Activated naive CD4-positive, alpha-beta T cell treated with anti-CD3 and anti-CD28 coated beads, Interleukin-2, amount 50 U/mL, for 72 hours (primary cell): ENCODE measurements around the gene CNTNAP2. TPM values are rescaled to one million over a fixed set of nuclear protein-coding genes. Genes with fewer than 3 reads are reported as not detected.
"Not testable (repeated sequence)": the region's sequence is repeated elsewhere in the genome, so short reads cannot be mapped to it uniquely, and the experiment has no call there.

Experiments used
- ATAC-seq, 2 donors: fragments of 150-1000 bp; cut with Tn5 transposase; 2 replicates each; pipeline ENCODE4 v1.10.0; 2021; ENCODE audit warnings: mild to moderate bottlenecking in 2 of 2, moderate library complexity in 2 of 2
- DNase-seq, 2 donors: peaks; one replicate each; pipeline ENCODE4 v3.0.0; 2021 to 2022; ENCODE audit warnings: low spot score in 2 of 2
- H3K27ac Mint-ChIP-seq, 2 donors: one replicate each; pipeline ENCODE4 v1.8.0; 2022; ENCODE audit warnings: mild to moderate bottlenecking in 2 of 2, mixed read lengths in 2 of 2
- H3K36me3 Mint-ChIP-seq, 2 donors: one replicate each; pipeline ENCODE4 v1.8.0; 2022; ENCODE audit warnings: mixed read lengths in 2 of 2
- H3K9me3 Mint-ChIP-seq, 2 donors: one replicate each; pipeline ENCODE4 v1.8.0; 2022; ENCODE audit warnings: mixed read lengths in 2 of 2
- total RNA-seq, 2 donors: library from RNA; stranded (reverse); gene quantifications; one replicate each; pipeline ENCODE4 v1.2.3, GENCODE V29; 2022

Gene CNTNAP2
- total RNA-seq, 2 donors from 2014 or later, result not detected

GRCh38 chr7:148395990-148396716 is 2279.6 kb downstream of the CNTNAP2 start:
- no peak for ATAC-seq
- Mint-ChIP-seq H3K9me3 (no peaks in the 10 kb centered on the region), H3K36me3 (no peaks in the 10 kb centered on the region)

DNA sequence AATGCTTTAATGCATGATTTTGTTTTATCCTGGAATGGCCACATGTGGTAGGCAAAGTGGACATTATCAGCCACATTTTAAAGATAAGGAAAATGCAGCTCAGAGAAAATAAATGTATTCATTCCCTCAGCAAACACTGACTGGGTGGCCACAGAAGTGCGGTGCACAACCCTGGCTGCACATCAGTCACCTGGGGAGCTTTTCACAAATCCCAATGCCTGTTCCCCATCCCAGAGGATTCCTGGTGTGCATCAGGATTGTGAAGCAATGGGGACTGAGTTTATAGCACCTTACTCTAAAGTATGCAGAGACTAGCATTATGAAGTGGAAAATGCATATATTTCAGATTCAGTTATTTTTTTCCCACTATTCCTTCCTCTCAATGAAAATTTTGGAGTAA is 2280.5 kb downstream of the CNTNAP2 start:
- no peak overlapping the region for H3K27ac Mint-ChIP-seq
- DNase-seq (no peak), ATAC-seq (no peak)
- no peaks in the 10 kb centered on the region for H3K9me3 Mint-ChIP-seq
- no peaks in the 10 kb centered on the region for H3K36me3 Mint-ChIP-seq

More at GRCh38 chr7:148395990-148396716, 2279.6 kb downstream of the CNTNAP2 start:
- no peak overlapping the region for H3K27ac Mint-ChIP-seq
- DNase-seq, result no peak

DNA sequence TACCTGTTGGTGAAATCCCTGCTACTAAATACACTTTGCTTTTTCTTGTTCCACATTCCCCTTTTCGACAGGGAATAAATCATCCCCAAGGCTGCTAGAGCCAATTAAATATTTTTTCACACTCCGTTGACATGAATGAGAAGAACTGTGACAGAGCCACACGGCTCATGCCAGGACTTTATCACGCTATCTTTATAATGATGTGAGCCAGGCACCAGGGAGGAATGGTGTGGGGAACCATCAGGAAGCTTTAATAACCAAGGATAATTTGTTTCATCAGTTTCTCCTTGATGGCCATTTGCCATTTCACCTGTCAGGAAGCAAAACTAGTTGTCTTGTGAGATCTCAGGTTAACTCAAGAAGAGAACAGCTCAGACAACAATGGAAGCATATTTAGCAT is 2280.9 kb downstream of the CNTNAP2 start:
- DNase-seq (no peak), ATAC-seq (no peak)
- no peaks in the 10 kb centered on the region for H3K36me3 Mint-ChIP-seq
- no peak overlapping the region for H3K27ac Mint-ChIP-seq
- no peaks in the 10 kb centered on the region for H3K9me3 Mint-ChIP-seq

GRCh38 chr7:148397985-148398384 is 2281.4 kb downstream of the CNTNAP2 start:
- H3K9me3 Mint-ChIP-seq, result no peaks in the 10 kb centered on the region
- no peak overlapping the region for H3K27ac Mint-ChIP-seq
- ATAC-seq (no peak), DNase-seq (no peak)
- H3K36me3 Mint-ChIP-seq, result no peaks in the 10 kb centered on the region

DNA sequence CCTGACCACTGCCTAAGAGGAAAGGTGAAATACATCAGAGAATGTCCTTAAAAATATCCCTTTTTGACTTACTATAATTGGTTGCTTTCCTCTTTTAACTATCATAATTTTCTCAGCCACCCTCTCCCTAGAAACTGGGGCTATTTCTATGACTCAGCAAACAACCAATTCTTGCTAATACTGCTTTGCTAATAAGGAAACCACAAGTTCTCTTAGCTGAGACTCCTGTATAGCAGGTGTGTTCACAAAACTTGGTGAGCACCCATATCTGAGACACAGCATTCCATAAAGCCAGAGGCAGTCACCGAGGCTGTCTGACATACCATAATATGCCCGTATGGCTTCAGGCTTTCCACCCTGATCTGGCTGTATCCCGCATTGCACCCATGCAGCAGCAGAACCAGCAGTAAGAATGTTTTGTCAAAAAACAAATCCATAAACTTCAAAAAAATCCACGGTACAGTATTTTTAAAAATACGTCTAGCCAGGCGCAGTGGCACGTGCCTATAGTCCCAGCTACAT is 2282.3 kb downstream of the CNTNAP2 start:
- ATAC-seq, result no peak
- H3K9me3 Mint-ChIP-seq, result no peaks in the 10 kb centered on the region
- no peaks in the 10 kb centered on the region for H3K36me3 Mint-ChIP-seq
- no peak overlapping the region for H3K27ac Mint-ChIP-seq
- no peak for DNase-seq

GRCh38 chr7:148400101-148400500 is 2283.5 kb downstream of the CNTNAP2 start:
- no peak overlapping the region for H3K27ac Mint-ChIP-seq
- no peaks in the 10 kb centered on the region for H3K9me3 Mint-ChIP-seq
- ATAC-seq, result no peak
- H3K36me3 Mint-ChIP-seq, result no peaks in the 10 kb centered on the region
- no peak for DNase-seq

DNA sequence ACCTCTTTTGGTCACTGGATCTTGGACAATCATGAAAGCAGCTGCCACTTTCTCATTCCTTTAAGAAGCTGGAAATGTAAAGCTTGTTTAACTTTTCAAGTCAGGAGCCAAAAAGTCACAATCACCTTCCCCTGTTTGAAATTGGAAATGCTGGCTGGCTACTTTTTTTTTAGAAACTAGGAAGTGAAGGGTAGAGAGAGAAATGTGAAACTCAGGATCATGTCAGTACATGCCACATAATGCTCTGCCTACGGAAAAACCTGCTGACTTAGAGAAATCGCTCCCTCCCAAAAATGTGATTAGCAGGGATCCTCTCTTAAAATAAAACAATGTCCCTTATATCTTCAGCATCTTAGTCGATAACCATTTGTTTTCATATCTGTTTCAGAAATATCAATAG is 2285.6 kb downstream of the CNTNAP2 start:
- H3K27ac Mint-ChIP-seq, result no peak overlapping the region
- no peak for ATAC-seq
- H3K36me3 Mint-ChIP-seq, result no peaks in the 10 kb centered on the region

DNA sequence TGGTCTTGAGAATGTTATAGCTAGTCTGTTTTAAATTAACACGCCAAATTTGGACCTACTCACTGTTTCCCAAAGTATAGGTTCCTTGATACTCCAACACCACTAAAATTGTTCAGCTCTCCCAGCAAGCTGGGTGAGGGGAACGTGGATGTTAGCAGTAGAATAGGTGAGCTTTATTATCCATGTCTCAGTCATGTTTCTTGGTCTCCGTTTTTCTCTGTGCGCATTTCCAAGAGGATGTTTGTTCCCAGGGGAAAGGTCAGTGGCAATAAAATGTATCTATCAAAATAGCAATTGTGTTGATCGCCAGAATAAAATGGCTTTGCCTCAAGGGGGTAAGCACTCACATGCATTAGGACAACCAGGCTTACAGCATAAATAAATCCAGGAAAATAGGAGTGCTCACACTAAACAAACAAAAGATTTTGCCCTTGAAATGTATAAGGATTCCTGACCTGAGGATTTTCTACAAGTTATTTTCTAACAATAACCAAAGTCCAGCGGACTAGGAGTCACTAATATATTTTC is 2286.9 kb downstream of the CNTNAP2 start:
- ATAC-seq (no peak), DNase-seq (no peak)
- Mint-ChIP-seq H3K36me3 (no peaks in the 10 kb centered on the region), H3K27ac (no peak overlapping the region), H3K9me3 (no peaks in the 10 kb centered on the region)

More for the DNA sequence above, 2285.6 kb downstream of the CNTNAP2 start:
- H3K9me3 Mint-ChIP-seq, result no peaks in the 10 kb centered on the region
- DNase-seq, result no peak

- no peaks in the 10 kb centered on the region for H3K36me3 Mint-ChIP-seq
- H3K27ac Mint-ChIP-seq, result no peak overlapping the region
- H3K9me3 Mint-ChIP-seq, result no peaks in the 10 kb centered on the region
- DNase-seq (no peak), ATAC-seq (no peak)
These were observed 2291.7 kb downstream of the CNTNAP2 start for GRCh38 chr7:148408307-148408706.

DNA sequence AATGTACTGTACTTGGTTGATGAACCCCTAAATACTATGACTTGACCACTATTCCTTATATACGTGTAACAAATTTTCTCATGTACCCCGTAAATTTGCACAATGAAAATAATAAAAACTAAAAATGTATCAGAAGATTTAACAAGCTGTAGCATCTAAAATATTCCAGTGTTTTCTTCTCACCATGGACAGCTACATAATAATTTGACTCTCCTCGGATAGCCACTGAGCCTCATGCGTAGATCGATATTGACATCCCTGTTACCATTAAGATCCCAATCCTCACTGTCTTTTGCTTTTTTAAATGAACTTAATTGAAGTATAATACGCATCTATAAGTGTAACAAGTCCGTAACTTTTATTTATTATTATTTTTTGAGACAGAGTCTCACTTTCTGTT is 2294.3 kb downstream of the CNTNAP2 start:
- DNase-seq (no peak), ATAC-seq (no peak)
- Mint-ChIP-seq H3K36me3 (no peaks in the 10 kb centered on the region), H3K27ac (no peak overlapping the region), H3K9me3 (no peaks in the 10 kb centered on the region)

GRCh38 chr7:148412691-148413090 is 2296.1 kb downstream of the CNTNAP2 start:
- ATAC-seq (no peak), DNase-seq (no peak)
- Mint-ChIP-seq H3K36me3 (no peaks in the 10 kb centered on the region), H3K9me3 (no peaks in the 10 kb centered on the region), H3K27ac (no peak overlapping the region)

DNA sequence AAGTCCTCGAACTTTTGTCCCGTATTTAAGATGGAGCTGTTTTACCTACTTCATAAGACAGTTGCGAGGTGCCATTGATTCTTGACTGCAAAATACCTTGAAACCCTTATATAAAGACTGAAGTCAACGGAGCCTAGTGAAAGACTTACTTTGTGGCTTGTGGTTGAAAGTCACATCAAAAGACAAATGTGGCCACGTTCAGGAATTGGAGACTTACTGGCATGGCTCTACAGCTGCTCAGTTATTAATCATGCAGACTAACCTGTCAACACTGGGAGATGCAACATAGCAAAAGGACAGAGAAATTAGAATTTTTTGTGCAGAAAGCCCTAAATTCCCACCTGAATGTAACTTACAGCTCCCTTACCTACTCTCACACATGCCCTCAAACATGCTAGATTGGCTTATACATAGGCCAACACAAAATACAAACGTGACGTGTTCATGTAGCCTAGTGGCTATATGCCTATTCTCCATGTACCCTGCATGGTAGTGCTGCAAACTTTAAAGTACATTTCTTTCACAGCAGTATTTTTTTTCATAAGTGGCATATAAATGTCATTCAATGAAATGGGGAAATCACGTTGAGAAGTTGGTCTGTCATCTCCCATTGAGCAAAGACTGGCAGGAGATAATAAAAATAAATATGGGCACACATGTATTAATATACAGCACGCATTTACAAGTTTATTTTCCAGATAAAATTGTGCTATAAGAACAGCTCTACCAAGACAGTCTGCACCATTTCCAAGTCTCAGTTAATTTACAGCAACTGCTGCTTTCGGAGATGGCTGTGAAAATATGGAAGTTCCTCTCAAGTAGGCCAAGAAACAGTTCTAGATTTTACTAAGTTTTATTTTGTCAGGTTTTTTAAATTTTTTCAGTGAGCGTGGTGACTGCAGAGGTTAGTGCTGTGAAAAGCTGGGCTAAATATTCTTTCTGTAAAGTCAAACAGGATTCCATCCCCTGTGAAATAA is 2303.5 kb downstream of the CNTNAP2 start:
- Mint-ChIP-seq H3K9me3 (peaks cover 0 to 11% of the 10 kb centered on the region in 2 donors), H3K27ac (no peak overlapping the region), H3K36me3 (peaks cover 7 to 8% of the 10 kb centered on the region in 2 donors)
- peak; percentile 41 to 98 for ATAC-seq
- peak in 1 of 2 donors; percentile 12 for DNase-seq

- DNase-seq, result no peak
- H3K36me3 Mint-ChIP-seq, result peaks cover 7 to 8% of the 10 kb centered on the region in 2 donors
- no peak overlapping the region for H3K27ac Mint-ChIP-seq
- H3K9me3 Mint-ChIP-seq, result peaks cover 0 to 11% of the 10 kb centered on the region in 2 donors
- no peak for ATAC-seq
These were observed 2305.4 kb downstream of the CNTNAP2 start for GRCh38 chr7:148422030-148422429.

DNA sequence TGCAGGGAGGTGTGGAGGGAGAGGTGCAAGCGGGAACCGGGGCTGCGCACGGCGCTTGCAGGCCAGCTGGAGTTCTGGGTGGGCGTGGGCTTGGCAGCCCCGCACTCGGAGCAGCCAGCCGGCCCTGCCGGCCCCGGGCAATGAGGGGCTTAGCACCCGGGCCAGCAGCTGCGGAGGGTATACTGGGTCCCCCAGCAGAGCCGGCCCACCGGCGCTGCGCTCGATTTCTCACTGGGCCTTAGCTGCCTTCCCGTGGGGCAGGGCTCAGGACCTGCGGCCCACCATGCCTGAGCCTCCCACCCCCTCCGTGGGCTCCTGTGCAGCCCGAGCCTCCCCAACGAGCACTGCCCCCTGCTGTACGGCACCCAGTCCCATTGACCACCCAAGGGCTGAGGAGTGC is 2309.8 kb downstream of the CNTNAP2 start:
- peaks cover 0 to 11% of the 10 kb centered on the region in 2 donors for H3K9me3 Mint-ChIP-seq
- DNase-seq, H3K27ac Mint-ChIP-seq, ATAC-seq, H3K36me3 Mint-ChIP-seq: not testable (repeated sequence)

- DNase-seq, result not testable (repeated sequence)
These were observed 2314.1 kb downstream of the CNTNAP2 start for GRCh38 chr7:148430690-148431089.

DNA sequence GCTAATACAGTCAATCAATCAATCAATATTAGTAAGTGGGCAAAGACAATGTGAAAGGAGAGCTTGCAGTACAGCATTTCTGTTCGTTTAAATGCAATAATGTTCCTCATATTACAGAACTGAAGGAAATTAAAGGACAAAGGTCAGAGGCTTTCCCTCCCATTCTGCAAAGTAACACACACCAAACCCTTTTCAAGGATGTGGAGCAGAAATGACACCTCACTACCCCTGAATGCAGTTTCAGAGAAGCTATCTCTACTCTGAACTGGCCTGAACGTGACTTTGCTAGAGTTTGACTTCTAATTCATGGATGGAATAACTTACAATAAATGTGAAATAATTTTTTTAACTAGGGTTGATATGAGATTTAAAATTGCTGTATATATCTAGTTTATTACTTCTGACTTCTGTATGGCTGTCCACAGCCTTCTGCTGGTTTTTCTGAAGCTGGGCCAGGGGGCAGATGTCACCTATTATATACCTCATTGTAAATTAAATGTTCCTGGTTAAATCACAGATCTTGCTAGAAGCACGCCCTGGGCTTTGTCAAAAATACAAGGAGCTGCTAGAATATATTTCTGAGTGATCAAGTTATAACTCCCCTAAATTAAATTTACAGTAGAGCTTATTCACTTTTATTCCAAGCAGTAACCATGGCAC is 2317.1 kb downstream of the CNTNAP2 start:
- ATAC-seq, result no peak
- H3K27ac Mint-ChIP-seq, result no peak overlapping the region
- no peak for DNase-seq
- H3K36me3 Mint-ChIP-seq, result no peaks in the 10 kb centered on the region
- H3K9me3 Mint-ChIP-seq, result no peaks in the 10 kb centered on the region

More at GRCh38 chr7:148430690-148431089, 2314.1 kb downstream of the CNTNAP2 start:
- not testable (repeated sequence) for H3K36me3 Mint-ChIP-seq, H3K27ac Mint-ChIP-seq, ATAC-seq, H3K9me3 Mint-ChIP-seq
